ENCODE data around the gene CLDN22. TPM values are rescaled to one million over a fixed set of nuclear protein-coding genes. Genes with fewer than 3 reads are reported as not detected.
"Not testable (repeated sequence)": the region's sequence is repeated elsewhere in the genome, so short reads cannot be mapped to it uniquely, and the experiment has no call there.

Gene CLDN22
- total and polyA plus RNA-seq, 3 donors from 2014 or later: not detected

GRCh38 chr4:183326853-183327252 is 6.8 kb upstream of the CLDN22 start:
- Histone ChIP-seq H3K36me3 (ENCODE audit: low read depth, missing control alignments) (no peaks in the 10 kb centered on the region), H3K27me3 (no peaks in the 10 kb centered on the region), H3K4me3 (no peak overlapping the region), H3K27ac (no peak overlapping the region), H3K4me1 (no peaks in the 10 kb centered on the region), H3K9me3 (no peaks in the 10 kb centered on the region)
- TF ChIP-seq, protein P1, sequence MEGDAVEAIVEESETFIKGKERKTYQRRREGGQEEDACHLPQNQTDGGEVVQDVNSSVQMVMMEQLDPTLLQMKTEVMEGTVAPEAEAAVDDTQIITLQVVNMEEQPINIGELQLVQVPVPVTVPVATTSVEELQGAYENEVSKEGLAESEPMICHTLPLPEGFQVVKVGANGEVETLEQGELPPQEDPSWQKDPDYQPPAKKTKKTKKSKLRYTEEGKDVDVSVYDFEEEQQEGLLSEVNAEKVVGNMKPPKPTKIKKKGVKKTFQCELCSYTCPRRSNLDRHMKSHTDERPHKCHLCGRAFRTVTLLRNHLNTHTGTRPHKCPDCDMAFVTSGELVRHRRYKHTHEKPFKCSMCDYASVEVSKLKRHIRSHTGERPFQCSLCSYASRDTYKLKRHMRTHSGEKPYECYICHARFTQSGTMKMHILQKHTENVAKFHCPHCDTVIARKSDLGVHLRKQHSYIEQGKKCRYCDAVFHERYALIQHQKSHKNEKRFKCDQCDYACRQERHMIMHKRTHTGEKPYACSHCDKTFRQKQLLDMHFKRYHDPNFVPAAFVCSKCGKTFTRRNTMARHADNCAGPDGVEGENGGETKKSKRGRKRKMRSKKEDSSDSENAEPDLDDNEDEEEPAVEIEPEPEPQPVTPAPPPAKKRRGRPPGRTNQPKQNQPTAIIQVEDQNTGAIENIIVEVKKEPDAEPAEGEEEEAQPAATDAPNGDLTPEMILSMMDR (IDR thresholded peaks at IDR 0.05): no peak
- no peak for TF ChIP-seq POLR2A (IDR thresholded peaks at IDR 0.05)
- 69 to 75% methylated on average over 2 of the region's 2 CpGs for whole genome bisulfite sequencing, 2 donors
- no peak for DNase-seq
- intact Hi-C loops (cut with DNase I; ENCODE audit: low total_unique reads): no loop called here

DNA sequence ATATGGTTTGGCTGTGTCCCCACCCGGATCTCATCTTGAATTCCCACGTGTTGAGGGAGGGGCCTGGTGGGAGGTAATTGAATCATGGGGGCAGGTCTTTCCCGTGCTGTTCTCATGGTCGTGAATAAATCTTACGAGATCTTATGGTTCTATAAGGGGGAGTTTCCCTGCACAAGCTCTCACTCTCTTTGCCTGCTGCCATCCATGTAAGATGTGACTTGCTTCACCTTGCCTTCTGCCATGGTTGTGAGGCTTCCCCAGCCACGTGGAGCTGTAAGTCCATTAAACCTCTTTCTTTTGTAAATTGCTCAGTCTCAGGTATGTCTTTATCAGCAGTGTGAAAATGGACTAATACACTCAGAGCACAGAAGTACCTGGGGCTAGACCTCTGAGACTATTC is 6.3 kb upstream of the CLDN22 start:
- H3K27ac ChIP-seq; H3K4me3 ChIP-seq; H3K27me3 ChIP-seq; H3K9me3 ChIP-seq; H3K36me3 ChIP-seq (ENCODE audit: low read depth, missing control alignments); DNase-seq; intact Hi-C loops (cut with DNase I; ENCODE audit: low total_unique reads); H3K4me1 ChIP-seq: not testable (repeated sequence)
- WGBS, 2 donors: 75 to 83% methylated on average over 6 of the region's 6 CpGs

GRCh38 chr4:183324619-183325018 is 4.5 kb upstream of the CLDN22 start:
- WGBS, 2 donors: 92 to 96% methylated on average over 7 of the region's 7 CpGs
- no peak overlapping the region for H3K27ac ChIP-seq
- H3K4me3 ChIP-seq: no peak overlapping the region
- no peaks in the 10 kb centered on the region for H3K27me3 ChIP-seq
- no peaks in the 10 kb centered on the region for H3K4me1 ChIP-seq
- H3K9me3 ChIP-seq: no peaks in the 10 kb centered on the region
- intact Hi-C loops (cut with DNase I; ENCODE audit: low total_unique reads): no loop called here
- TF ChIP-seq, protein P1 (IDR thresholded peaks at IDR 0.05): no peak
- TF ChIP-seq POLR2A (IDR thresholded peaks at IDR 0.05): no peak
- no peaks in the 10 kb centered on the region for H3K36me3 ChIP-seq (ENCODE audit: low read depth, missing control alignments)
- no peak for DNase-seq

GRCh38 chr4:183324056-183324455 is 4.0 kb upstream of the CLDN22 start:
- H3K4me1 ChIP-seq; H3K27ac ChIP-seq; H3K27me3 ChIP-seq; H3K9me3 ChIP-seq; intact Hi-C loops (cut with DNase I; ENCODE audit: low total_unique reads); H3K4me3 ChIP-seq; DNase-seq; H3K36me3 ChIP-seq (ENCODE audit: low read depth, missing control alignments): not testable (repeated sequence)
- 88 to 90% methylated on average over 11 of the region's 11 CpGs for WGBS, 2 donors

DNA sequence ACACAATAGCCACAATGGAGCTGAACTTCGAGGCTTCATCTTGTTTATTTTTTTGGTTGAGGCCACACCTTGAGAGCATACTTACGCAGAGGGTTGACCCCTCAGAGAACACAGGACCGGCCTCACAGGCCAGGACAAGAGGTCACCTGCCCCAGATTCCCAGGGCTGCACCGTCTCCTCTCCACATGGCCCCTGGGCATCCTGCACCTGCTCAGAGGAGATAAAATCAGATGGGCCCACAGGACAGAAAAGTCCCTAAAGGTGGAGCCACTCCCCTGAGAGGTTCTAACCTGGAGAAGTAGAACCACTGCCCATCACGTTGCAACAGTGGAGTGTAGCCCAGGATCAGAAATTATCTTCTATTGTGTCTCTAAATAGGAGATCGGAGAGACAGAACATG is 3.2 kb upstream of the CLDN22 start:
- H3K9me3 ChIP-seq: no peaks in the 10 kb centered on the region
- 83 to 93% methylated on average over 4 to 6 of the region's 6 CpGs for WGBS, 2 donors
- intact Hi-C loops (cut with DNase I; ENCODE audit: low total_unique reads): no loop called here
- H3K27ac ChIP-seq: no peak overlapping the region
- no peak overlapping the region for H3K4me3 ChIP-seq
- H3K27me3 ChIP-seq: no peaks in the 10 kb centered on the region
- no peaks in the 10 kb centered on the region for H3K4me1 ChIP-seq
- TF ChIP-seq, protein P1 (IDR thresholded peaks at IDR 0.05): no peak
- TF ChIP-seq POLR2A (IDR thresholded peaks at IDR 0.05): no peak
- H3K36me3 ChIP-seq (ENCODE audit: low read depth, missing control alignments): no peaks in the 10 kb centered on the region
- no peak for DNase-seq

DNA sequence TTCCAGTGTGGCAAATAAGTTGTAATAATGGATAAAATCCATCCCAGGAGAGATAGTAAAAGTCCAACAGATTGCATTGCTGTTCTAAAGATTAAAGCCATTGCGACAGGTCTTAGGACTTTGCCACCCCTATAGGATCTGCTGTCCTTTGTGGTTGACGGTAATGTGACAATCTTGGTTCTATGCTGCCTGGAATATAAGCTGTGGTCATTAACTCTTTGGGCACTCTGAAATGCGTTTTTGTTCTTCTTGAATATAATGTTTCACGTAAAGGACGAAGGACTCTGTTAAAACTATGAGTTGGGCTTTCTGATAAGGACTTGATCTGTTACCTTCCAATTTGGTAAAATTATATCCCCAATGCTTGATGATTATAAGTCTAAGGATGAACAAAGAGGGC is 2.2 kb upstream of the CLDN22 start, which contains the start of gene CLDN24:
Gene CLDN24 (minus strand): TSS at position 101 of the 400 bp plus-strand sequence. CDS start 0 bp downstream, at position 101.
- intact Hi-C loops (cut with DNase I; ENCODE audit: low total_unique reads): no loop called here
- Histone ChIP-seq H3K36me3 (ENCODE audit: low read depth, missing control alignments) (no peaks in the 10 kb centered on the region), H3K4me3 (no peak within 1 kb of the TSS), H3K9me3 (no peaks in the 10 kb centered on the region), H3K27ac (no peak within 1 kb of the TSS), H3K27me3 (no peaks in the 10 kb centered on the region), H3K4me1 (no peaks in the 10 kb centered on the region)
- TF ChIP-seq POLR2A (IDR thresholded peaks at IDR 0.05): no peak
- TF ChIP-seq, protein P1 (IDR thresholded peaks at IDR 0.05): no peak
- DNase-seq: no peak
- WGBS, 2 donors: 94 to 95% methylated on average over 5 of the region's 5 CpGs
